Measurements from ENCODE around the gene BCL11A.

BCL11A gene

GRCh38 chr2:60536746-60537145 is 16.7 kb downstream of the BCL11A start:
- no peak for ATAC-seq
- TF ChIP-seq POU6F1 (CRISPR knock-in tag; IDR thresholded peaks at IDR 0.05; ENCODE audit: borderline replicate concordance, low read depth) = no peak
- no peak for TF ChIP-seq ZNF565 (CRISPR knock-in tag; conservative IDR thresholded peaks at IDR 0.05; ENCODE audit: low read depth)
- TF ChIP-seq ESRRG (CRISPR knock-in tag; IDR thresholded peaks at IDR 0.05) = no peak
- no peak for TF ChIP-seq TCF4 (CRISPR knock-in tag; IDR thresholded peaks at IDR 0.05; ENCODE audit: borderline replicate concordance)
- TF ChIP-seq ARNTL (CRISPR knock-in tag; IDR thresholded peaks at IDR 0.05; ENCODE audit: borderline replicate concordance, low read depth) = no peak
- no peak for TF ChIP-seq OSR1 (CRISPR knock-in tag; IDR thresholded peaks at IDR 0.05)
- TF ChIP-seq ISL1 (CRISPR knock-in tag; IDR thresholded peaks at IDR 0.05) = no peak
- TF ChIP-seq CREB5 (CRISPR knock-in tag; IDR thresholded peaks at IDR 0.05; ENCODE audit: low read depth) = no peak
- no peak for TF ChIP-seq PPARA (CRISPR knock-in tag; IDR thresholded peaks at IDR 0.05; ENCODE audit: borderline replicate concordance)
- TF ChIP-seq PATZ1 (CRISPR knock-in tag; IDR thresholded peaks at IDR 0.05; ENCODE audit: borderline replicate concordance) = no peak
- no peak for TF ChIP-seq ZC3H10 (CRISPR knock-in tag; IDR thresholded peaks at IDR 0.05)
- no peak for TF ChIP-seq ZFP30 (CRISPR knock-in tag; IDR thresholded peaks at IDR 0.05)
- TF ChIP-seq BACH2 (CRISPR knock-in tag; IDR thresholded peaks at IDR 0.05; ENCODE audit: borderline replicate concordance) = no peak
- TF ChIP-seq RARB (CRISPR knock-in tag; IDR thresholded peaks at IDR 0.05) = no peak
- no peak for TF ChIP-seq ZNF70 (CRISPR knock-in tag; IDR thresholded peaks at IDR 0.05)
- no peak for TF ChIP-seq ZFP3 (CRISPR knock-in tag; IDR thresholded peaks at IDR 0.05)

- ATAC-seq = no peak
Measured at GRCh38 chr2:60535685-60536312, 17.7 kb downstream of the BCL11A start.

More at GRCh38 chr2:60535685-60536312, 17.7 kb downstream of the BCL11A start:
- no peak for TF ChIP-seq PATZ1 (CRISPR knock-in tag; IDR thresholded peaks at IDR 0.05; ENCODE audit: borderline replicate concordance)
- no peak for TF ChIP-seq GLIS3 (CRISPR knock-in tag; IDR thresholded peaks at IDR 0.05)
- TF ChIP-seq ESRRG (CRISPR knock-in tag; IDR thresholded peaks at IDR 0.05) = no peak
- no peak for TF ChIP-seq ZC3H10 (CRISPR knock-in tag; IDR thresholded peaks at IDR 0.05)
- TF ChIP-seq ARNTL (CRISPR knock-in tag; IDR thresholded peaks at IDR 0.05; ENCODE audit: borderline replicate concordance, low read depth) = no peak
- TF ChIP-seq TOX (CRISPR knock-in tag; IDR thresholded peaks at IDR 0.05; ENCODE audit: borderline replicate concordance) = no peak
- TF ChIP-seq ISL1 (CRISPR knock-in tag; IDR thresholded peaks at IDR 0.05) = no peak
- TF ChIP-seq POU6F1 (CRISPR knock-in tag; IDR thresholded peaks at IDR 0.05; ENCODE audit: borderline replicate concordance, low read depth) = no peak
- no peak for TF ChIP-seq CSRNP3 (CRISPR knock-in tag; IDR thresholded peaks at IDR 0.05)
- no peak for TF ChIP-seq BACH2 (CRISPR knock-in tag; IDR thresholded peaks at IDR 0.05; ENCODE audit: borderline replicate concordance)
- TF ChIP-seq ZFP30 (CRISPR knock-in tag; IDR thresholded peaks at IDR 0.05) = no peak

All from SK-N-SH treated with all-trans-retinoic acid at 6 μM for 48 hours (cell line).